ENCODE data around the gene UNG.
A peak's percentile ranks its signal among the peaks of the same experiment; 100 is the strongest.

Gene UNG

GRCh38 chr12:109109746-109110350 lies 12.5 kb downstream of the UNG start:
- no peak overlapping the region for H2AFZ ChIP-seq (ENCODE audit: low read length)
- H3K27ac ChIP-seq (ENCODE audit: low read length) = peak overlapping the region; percentile 83; the same call in 1 of the 2 replicates
- H3K27me3 ChIP-seq (replicated peaks; ENCODE audit: insufficient read depth, low read length) = no peaks in the 10 kb centered on the region
- H4K20me1 ChIP-seq (ENCODE audit: insufficient read depth, low read length) = no peaks in the 10 kb centered on the region
- no peak overlapping the region for H3K9ac ChIP-seq (ENCODE audit: low read length)
- H3K4me3 ChIP-seq (ENCODE audit: low read length) = no peak overlapping the region
- H3K79me2 ChIP-seq (ENCODE audit: low read length) = peaks cover 3% of the 10 kb centered on the region; the same call in 1 of the 2 replicates
- no peak for DNase-seq
- H3K9me3 ChIP-seq (replicated peaks; ENCODE audit: insufficient read depth, low read length) = no peaks in the 10 kb centered on the region
- TF ChIP-seq CTCF (IDR thresholded peaks at IDR 0.05; ENCODE audit: low read length) = no peak
- TF ChIP-seq EZH2phosphoT487 (IDR thresholded peaks at IDR 0.05; ENCODE audit: low read length) = no peak
- TF ChIP-seq EZH2 (optimal IDR thresholded peaks at IDR 0.05; ENCODE audit: low read depth, low read length) = no peak
- no peaks in the 10 kb centered on the region for H3K9me2 ChIP-seq (replicated peaks; ENCODE audit: insufficient read depth, low read length)
- H3K4me1 ChIP-seq (ENCODE audit: low read length) = peaks cover 29% of the 10 kb centered on the region
- no peak overlapping the region for H3K4me2 ChIP-seq (ENCODE audit: low read depth, low read length)
- H3K36me3 ChIP-seq (replicated peaks; ENCODE audit: insufficient read depth, low read length) = no peaks in the 10 kb centered on the region; the same call in none of the 2 replicates
- H3F3A ChIP-seq (ENCODE audit: insufficient read depth, low read length) = peaks cover 42% of the 10 kb centered on the region

- DNase-seq = peak; percentile 55
- H3K9ac ChIP-seq (ENCODE audit: low read length) = peak overlapping the region; percentile 73
Measured at GRCh38 chr12:109110988-109111495, 13.6 kb downstream of the UNG start.

GRCh38 chr12:109112720-109113465 lies 15.5 kb downstream of the UNG start:
- H3K27ac ChIP-seq (ENCODE audit: low read length) = peak overlapping the region; percentile 81; the same call in 1 of the 2 replicates
- no peak overlapping the region for H2AFZ ChIP-seq (ENCODE audit: low read length)
- no peaks in the 10 kb centered on the region for H3K9me3 ChIP-seq (replicated peaks; ENCODE audit: insufficient read depth, low read length)
- peaks cover 6% of the 10 kb centered on the region; the same call in 1 of the 2 replicates for H3K79me2 ChIP-seq (ENCODE audit: low read length)
- no peak for DNase-seq
- TF ChIP-seq EZH2 (optimal IDR thresholded peaks at IDR 0.05; ENCODE audit: low read depth, low read length) (no peak), CTCF (IDR thresholded peaks at IDR 0.05; ENCODE audit: low read length) (no peak), EZH2phosphoT487 (IDR thresholded peaks at IDR 0.05; ENCODE audit: low read length) (no peak)
- no peak overlapping the region for H3K4me3 ChIP-seq (ENCODE audit: low read length)
- no peak overlapping the region for H3K9ac ChIP-seq (ENCODE audit: low read length)
- no peak overlapping the region for H3K4me2 ChIP-seq (ENCODE audit: low read depth, low read length)
- H3F3A ChIP-seq (ENCODE audit: insufficient read depth, low read length) = peaks cover 46% of the 10 kb centered on the region
- no peaks in the 10 kb centered on the region for H4K20me1 ChIP-seq (ENCODE audit: insufficient read depth, low read length)
- no peaks in the 10 kb centered on the region for H3K9me2 ChIP-seq (replicated peaks; ENCODE audit: insufficient read depth, low read length)
- no peaks in the 10 kb centered on the region; the same call in 1 of the 2 replicates for H3K36me3 ChIP-seq (replicated peaks; ENCODE audit: insufficient read depth, low read length)
- no peaks in the 10 kb centered on the region for H3K27me3 ChIP-seq (replicated peaks; ENCODE audit: insufficient read depth, low read length)
- peaks cover 49% of the 10 kb centered on the region for H3K4me1 ChIP-seq (ENCODE audit: low read length)

More at GRCh38 chr12:109110988-109111495, 13.6 kb downstream of the UNG start:
- H3K9me2 ChIP-seq (replicated peaks; ENCODE audit: insufficient read depth, low read length) = no peaks in the 10 kb centered on the region
- H3K27me3 ChIP-seq (replicated peaks; ENCODE audit: insufficient read depth, low read length) = no peaks in the 10 kb centered on the region
- H3K4me1 ChIP-seq (ENCODE audit: low read length) = peaks cover 41% of the 10 kb centered on the region
- peak overlapping the region; percentile 46; the same call in 1 of the 2 replicates for H2AFZ ChIP-seq (ENCODE audit: low read length)
- H3K9me3 ChIP-seq (replicated peaks; ENCODE audit: insufficient read depth, low read length) = no peaks in the 10 kb centered on the region
- peak overlapping the region; percentile 67 for H3K4me2 ChIP-seq (ENCODE audit: low read depth, low read length)
- peaks cover 46% of the 10 kb centered on the region for H3F3A ChIP-seq (ENCODE audit: insufficient read depth, low read length)
- H4K20me1 ChIP-seq (ENCODE audit: insufficient read depth, low read length) = no peaks in the 10 kb centered on the region
- H3K36me3 ChIP-seq (replicated peaks; ENCODE audit: insufficient read depth, low read length) = no peaks in the 10 kb centered on the region; the same call in none of the 2 replicates
- peaks cover 6% of the 10 kb centered on the region; the same call in 1 of the 2 replicates for H3K79me2 ChIP-seq (ENCODE audit: low read length)
- TF ChIP-seq EZH2phosphoT487 (IDR thresholded peaks at IDR 0.05; ENCODE audit: low read length) (no peak), EZH2 (optimal IDR thresholded peaks at IDR 0.05; ENCODE audit: low read depth, low read length) (no peak), CTCF (IDR thresholded peaks at IDR 0.05; ENCODE audit: low read length) (no peak)
- H3K27ac ChIP-seq (ENCODE audit: low read length) = peak overlapping the region; percentile 83
- peak overlapping the region; percentile 64 for H3K4me3 ChIP-seq (ENCODE audit: low read length)
